HepG2 (cell line): ENCODE measurements around the gene DGCR8. TPM values are rescaled to one million over a fixed set of nuclear protein-coding genes. Genes with fewer than 3 reads are reported as not detected.

Source experiments
- AHR ChIP-seq: IDR thresholded peaks from 2 replicates; pipeline ENCODE4 v1.6.1; 2018; ENCODE audit warnings: missing genetic modification reagents, missing compliant biosample characterization
- ATAD3A ChIP-seq: sonication (generic); formaldehyde crosslinking; IDR thresholded peaks from 2 replicates; pipeline ENCODE4 v1.4.0; 2020; ENCODE audit warnings: missing genetic modification reagents
- DBP ChIP-seq: sonication (generic); formaldehyde crosslinking; IDR thresholded peaks from 2 replicates; pipeline ENCODE4 v1.4.0; 2020; ENCODE audit warnings: missing genetic modification reagents; ENCODE audit errors: not compliant biosample characterization
- FOSL1 ChIP-seq: sonication (generic); formaldehyde crosslinking; IDR thresholded peaks from 2 replicates; pipeline ENCODE4 v1.9.0; 2021; ENCODE audit warnings: missing genetic modification reagents, borderline replicate concordance
- FOXP1 ChIP-seq, 2 experiments: fragments of 450-650 bp in 1 of 2; IDR thresholded peaks; 2 replicates each; pipeline ENCODE4 v1.6.1; 2017 to 2018; ENCODE audit warnings: antibody characterized with exemption in 1 of 2
- GPBP1L1 ChIP-seq: sonication (generic); formaldehyde crosslinking; IDR thresholded peaks from 2 replicates; pipeline ENCODE4 v1.5.0; 2020; ENCODE audit warnings: mild to moderate bottlenecking, missing genetic modification reagents
- HIVEP1 ChIP-seq: sonication (generic); formaldehyde crosslinking; IDR thresholded peaks from 2 replicates; pipeline ENCODE4 v1.4.0; 2020; ENCODE audit warnings: mild to moderate bottlenecking, missing genetic modification reagents
- HOXD1 ChIP-seq: sonication (generic); formaldehyde crosslinking; IDR thresholded peaks from 2 replicates; pipeline ENCODE4 v1.5.0; 2020; ENCODE audit warnings: missing genetic modification reagents
- IRX3 ChIP-seq: sonication (generic); formaldehyde crosslinking; IDR thresholded peaks from 2 replicates; pipeline ENCODE4 v1.8.1; 2023; ENCODE audit warnings: mild to moderate bottlenecking, low read depth, missing genetic modification reagents, borderline replicate concordance
- KAT7 ChIP-seq: IDR thresholded peaks from 2 replicates; pipeline ENCODE4 v1.6.1; 2018; ENCODE audit warnings: borderline replicate concordance, missing compliant biosample characterization
- KLF9 ChIP-seq: IDR thresholded peaks from 2 replicates; pipeline ENCODE4 v1.6.1; 2016; ENCODE audit warnings: low read depth
- MEIS1 ChIP-seq: sonication (generic); formaldehyde crosslinking; IDR thresholded peaks from 2 replicates; pipeline ENCODE4 v1.9.0; 2021; ENCODE audit warnings: mild to moderate bottlenecking, missing genetic modification reagents, moderate library complexity, borderline replicate concordance
- MLLT10 ChIP-seq: sonication (generic); formaldehyde crosslinking; IDR thresholded peaks from 2 replicates; pipeline ENCODE4 v1.4.0; 2020; ENCODE audit warnings: missing genetic modification reagents
- NRL ChIP-seq: sonication (generic); formaldehyde crosslinking; IDR thresholded peaks from 2 replicates; pipeline ENCODE4 v1.5.0; 2020; ENCODE audit warnings: missing genetic modification reagents, mild to moderate bottlenecking, moderate library complexity, borderline replicate concordance
- POGZ ChIP-seq: sonication (generic); formaldehyde crosslinking; IDR thresholded peaks from 2 replicates; pipeline ENCODE4 v1.4.0; 2020; ENCODE audit warnings: mild to moderate bottlenecking, missing genetic modification reagents
- SALL2 ChIP-seq: sonication (generic); formaldehyde crosslinking; IDR thresholded peaks from 2 replicates; pipeline ENCODE4 v1.8.1; 2023; ENCODE audit warnings: mild to moderate bottlenecking, missing genetic modification reagents, inconsistent platforms
- TEAD2 ChIP-seq: sonication (generic); formaldehyde crosslinking; IDR thresholded peaks from 2 replicates; pipeline ENCODE4 v1.9.0; 2021; ENCODE audit warnings: missing genetic modification reagents
- XBP1 ChIP-seq: sonication (generic); formaldehyde crosslinking; IDR thresholded peaks from 2 replicates; pipeline ENCODE4 v1.5.0; 2020; ENCODE audit warnings: missing genetic modification reagents
- ZBTB4 ChIP-seq: sonication (generic); formaldehyde crosslinking; IDR thresholded peaks from 2 replicates; pipeline ENCODE4 v1.4.0; 2020; ENCODE audit warnings: missing genetic modification reagents, mild to moderate bottlenecking, borderline replicate concordance
- ZFP36L2 ChIP-seq: sonication (generic); formaldehyde crosslinking; IDR thresholded peaks from 2 replicates; pipeline ENCODE4 v1.4.0; 2020; ENCODE audit warnings: missing genetic modification reagents
- ZNF414 ChIP-seq: sonication (generic); formaldehyde crosslinking; IDR thresholded peaks from 2 replicates; pipeline ENCODE4 v1.5.0; 2020; ENCODE audit warnings: missing genetic modification reagents
- ZNF652 ChIP-seq: IDR thresholded peaks from 2 replicates; pipeline ENCODE4 v1.6.1; 2016; ENCODE audit warnings: low read depth, borderline replicate concordance
- ZNF761 ChIP-seq: sonication (generic); formaldehyde crosslinking; conservative IDR thresholded peaks from 2 replicates; pipeline ENCODE4 v1.4.0; 2020; ENCODE audit warnings: mild to moderate bottlenecking, missing genetic modification reagents
- polyA plus RNA-seq, 8 experiments: library from polyadenylated mRNA; depleted of rRNA in 3 of 8; stranded (reverse) in 7 of 8; unstranded in 1 of 8; fragments of >200 nt; fragmentation: Illumina TruSeq in 4 of 8; extraction: Trizol in 4 of 8; gene quantifications; 2 replicates each; pipeline versions ENCODE4 v1.2.1 to v1.2.3, GENCODE V29; 2011 to 2016; ENCODE audit warnings: low read depth in 4 of 8, missing spikeins in 1 of 8, mixed read lengths in 1 of 8; ENCODE audit not compliant: insufficient read depth in 1 of 8
- total RNA-seq, 5 experiments: library from RNA; depleted of rRNA; stranded (reverse); fragments of >200 nt; fragmentation: Illumina TruSeq; extraction: Trizol; gene quantifications; 2 replicates each; pipeline ENCODE4 v1.2.3, GENCODE V29; 2016; ENCODE audit warnings: low read depth in 1 of 5

Gene DGCR8
- total and polyA plus RNA-seq, 2 of the 13 experiments (the other 11 are each of a cell fraction or from before 2014, with no cell fraction given): 10.2 to 23.2 TPM

GRCh38 chr22:20084547-20085413 lies 4.7 kb downstream of the DGCR8 start (continued):
- TF ChIP-seq SALL2 (CRISPR knock-in tag) (no peak), IRX3 (CRISPR knock-in tag) (no peak), FOXP1 (IDR thresholded peaks at IDR 0.05) (no peak), FOXP1 (CRISPR knock-in tag; IDR thresholded peaks at IDR 0.05) (no peak), ZFP36L2 (no peak), ZNF652 (CRISPR knock-in tag) (no peak), MLLT10 (CRISPR knock-in tag) (no peak), ZNF761 (CRISPR knock-in tag) (no peak), POGZ (0 out of 2 replicates have a peak, but pooled peaks have one; percentile 37), NRL (CRISPR knock-in tag) (no peak), MEIS1 (CRISPR knock-in tag) (0 out of 2 replicates have a peak, but pooled peaks have one; percentile 19), KAT7 (CRISPR knock-in tag) (no peak), ATAD3A (CRISPR knock-in tag) (no peak), TEAD2 (no peak), ZNF414 (CRISPR knock-in tag) (no peak), AHR (CRISPR knock-in tag) (no peak), HOXD1 (CRISPR knock-in tag) (no peak), GPBP1L1 (CRISPR knock-in tag) (no peak), ZBTB4 (no peak), XBP1 (CRISPR knock-in tag) (no peak), FOSL1 (no peak), DBP (CRISPR knock-in tag) (no peak), KLF9 (no peak), HIVEP1 (CRISPR knock-in tag) (peak; percentile 62; the same call in 1 of the 2 replicates)
